IMR-90 (cell line): ENCODE results near the gene SH3D21. TPM values are rescaled to one million over a fixed set of nuclear protein-coding genes. Genes with fewer than 3 reads are reported as not detected.

Experiments used
- MAZ ChIP-seq: IDR thresholded peaks from 2 replicates; pipeline ENCODE4 v1.6.1; 2012; ENCODE audit warnings: low read depth, mild to moderate bottlenecking, low read length, improper control_type of control experiment, moderate library complexity, borderline replicate concordance
- RAD21 ChIP-seq: IDR thresholded peaks from 2 replicates; pipeline ENCODE4 v1.6.1; 2012; ENCODE audit warnings: low read length, improper control_type of control experiment
- polyA plus RNA-seq, 3 experiments: library from polyadenylated mRNA; depleted of rRNA; stranded (reverse); fragments of >200 nt; gene quantifications; 2 replicates each; pipeline ENCODE4 v1.2.3, GENCODE V29; 2012; ENCODE audit warnings: low replicate concordance in 1 of 3
- total RNA-seq: library from RNA; depleted of rRNA; stranded (reverse); fragments of >200 nt; gene quantifications from 2 replicates; pipeline ENCODE4 v1.2.3, GENCODE V29; 2012; rRNA removed
- TF ChIP-seq, protein P1 (sequence below): fragments of 150-350 bp; IDR thresholded peaks from 2 replicates; pipeline ENCODE4 v1.6.1; 2016; ENCODE audit warnings: low read depth, mild to moderate bottlenecking, low read length, moderate library complexity, borderline replicate concordance

SH3D21 gene
- total and polyA plus RNA-seq, 2 of the 4 experiments (the other 2 are of a cell fraction), result 1.8 to 11.9 TPM

DNA sequence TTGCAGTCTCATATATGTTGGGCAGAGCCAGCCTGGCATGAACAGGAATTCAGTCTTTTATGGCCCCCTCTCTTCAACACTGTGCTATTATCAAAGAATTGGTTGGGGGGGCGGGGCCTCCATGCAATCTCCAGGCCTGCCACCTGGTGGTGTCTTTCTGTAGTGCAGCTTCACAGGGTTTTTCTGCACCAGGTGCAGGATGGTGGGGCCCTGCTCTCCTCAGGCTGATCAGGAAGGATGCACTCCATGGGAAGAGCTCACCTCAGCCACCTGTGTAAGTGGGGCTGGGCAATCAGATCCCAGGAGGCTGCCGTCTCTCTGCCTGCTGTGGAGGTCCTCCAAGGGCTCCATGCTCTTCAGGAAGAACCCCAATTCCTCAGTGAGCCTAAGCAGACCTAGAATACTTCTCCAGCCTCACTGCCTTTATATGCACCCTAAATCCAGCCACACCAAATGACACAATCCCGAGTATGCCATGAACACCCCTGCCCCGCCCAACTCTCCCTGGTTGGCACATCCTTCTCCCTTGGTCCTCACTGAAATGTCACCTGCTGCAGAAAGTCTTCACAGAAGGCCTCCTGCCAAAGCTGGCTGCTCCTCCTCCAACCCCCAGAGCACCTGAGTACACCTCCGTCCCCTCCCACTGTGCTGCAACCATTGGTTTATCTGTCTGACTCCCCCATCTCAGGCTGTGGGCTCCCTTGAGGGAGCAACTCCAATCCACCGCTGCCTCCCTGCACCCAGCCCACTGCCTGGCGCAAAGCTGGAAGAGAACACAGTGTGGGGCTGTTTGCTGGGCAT, 63.1 kb downstream of the SH3D21 start (continued):
- TF ChIP-seq, protein P1, sequence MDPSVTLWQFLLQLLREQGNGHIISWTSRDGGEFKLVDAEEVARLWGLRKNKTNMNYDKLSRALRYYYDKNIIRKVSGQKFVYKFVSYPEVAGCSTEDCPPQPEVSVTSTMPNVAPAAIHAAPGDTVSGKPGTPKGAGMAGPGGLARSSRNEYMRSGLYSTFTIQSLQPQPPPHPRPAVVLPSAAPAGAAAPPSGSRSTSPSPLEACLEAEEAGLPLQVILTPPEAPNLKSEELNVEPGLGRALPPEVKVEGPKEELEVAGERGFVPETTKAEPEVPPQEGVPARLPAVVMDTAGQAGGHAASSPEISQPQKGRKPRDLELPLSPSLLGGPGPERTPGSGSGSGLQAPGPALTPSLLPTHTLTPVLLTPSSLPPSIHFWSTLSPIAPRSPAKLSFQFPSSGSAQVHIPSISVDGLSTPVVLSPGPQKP, result no peak
- peak; percentile 70; the same call in 1 of the 2 replicates for TF ChIP-seq MAZ
- peak; percentile 74 for TF ChIP-seq RAD21

Other genes with a start within 250 kb of the SH3D21 start
- 0.18 TPM in 1 of 2 replicates, not detected in the other for gene TEKT2, start 222.3 kb upstream of the SH3D21 start, total RNA-seq
- 0.14 TPM in 1 of 2 replicates, not detected in the other for gene TEKT2, start 222.3 kb upstream of the SH3D21 start, polyA plus RNA-seq (2012; rRNA removed)
- gene ADPRS, start 217.5 kb upstream of the SH3D21 start, total RNA-seq, result 27.2 and 31.0 TPM in 2 replicates
- 37.1 and 37.2 TPM in 2 replicates for gene ADPRS, start 217.5 kb upstream of the SH3D21 start, polyA plus RNA-seq (2012; rRNA removed)
- gene COL8A2, start 181.1 kb upstream of the SH3D21 start, total RNA-seq, result 0.54 and 0.56 TPM in 2 replicates
- gene COL8A2, start 181.1 kb upstream of the SH3D21 start, polyA plus RNA-seq (2012; rRNA removed), result 0.83 and 1.1 TPM in 2 replicates
- gene TRAPPC3, start 156.9 kb upstream of the SH3D21 start, total RNA-seq, result 76.0 and 101 TPM in 2 replicates
- 63.5 and 77.8 TPM in 2 replicates for gene TRAPPC3, start 156.9 kb upstream of the SH3D21 start, polyA plus RNA-seq (2012; rRNA removed)
- 30.8 and 32.3 TPM in 2 replicates for gene MAP7D1, start 150.2 kb upstream of the SH3D21 start, total RNA-seq
- 81.9 and 83.2 TPM in 2 replicates for gene MAP7D1, start 150.2 kb upstream of the SH3D21 start, polyA plus RNA-seq (2012; rRNA removed)
- 66.5 and 73.9 TPM in 2 replicates for gene THRAP3, start 81.9 kb upstream of the SH3D21 start, total RNA-seq
- gene THRAP3, start 81.9 kb upstream of the SH3D21 start, polyA plus RNA-seq (2012; rRNA removed), result 48.9 and 60.6 TPM in 2 replicates
- gene EVA1B, start 17.3 kb downstream of the SH3D21 start, total RNA-seq, result 49.8 and 63.3 TPM in 2 replicates
- 64.6 and 147 TPM in 2 replicates for gene EVA1B, start 17.3 kb downstream of the SH3D21 start, polyA plus RNA-seq (2012; rRNA removed)
- gene STK40, start 79.6 kb downstream of the SH3D21 start, total RNA-seq, result 13.9 and 16.0 TPM in 2 replicates
- 29.9 and 30.6 TPM in 2 replicates for gene STK40, start 79.6 kb downstream of the SH3D21 start, polyA plus RNA-seq (2012; rRNA removed)
- gene LSM10, start 91.5 kb downstream of the SH3D21 start, total RNA-seq, result 10.3 and 11.7 TPM in 2 replicates
- 78.9 and 94.1 TPM in 2 replicates for gene LSM10, start 91.5 kb downstream of the SH3D21 start, polyA plus RNA-seq (2012; rRNA removed)
- 9.4 and 11.8 TPM in 2 replicates for gene OSCP1, start 144.1 kb downstream of the SH3D21 start, total RNA-seq
- gene OSCP1, start 144.1 kb downstream of the SH3D21 start, polyA plus RNA-seq (2012; rRNA removed), result 6.3 and 7.8 TPM in 2 replicates
- gene MRPS15, start 158.0 kb downstream of the SH3D21 start, total RNA-seq, result 46.1 and 64.7 TPM in 2 replicates
- gene MRPS15, start 158.0 kb downstream of the SH3D21 start, polyA plus RNA-seq (2012; rRNA removed), result 66.0 and 77.9 TPM in 2 replicates
- not detected in 2 replicates for gene CSF3R, start 176.5 kb downstream of the SH3D21 start, total RNA-seq
- gene CSF3R, start 176.5 kb downstream of the SH3D21 start, polyA plus RNA-seq (2012; rRNA removed), result not detected in 2 replicates